ENCODE measurements around the gene CDIPT. TPM values are rescaled to one million over a fixed set of nuclear protein-coding genes. Genes with fewer than 3 reads are reported as not detected.

CDIPT gene
- total and polyA plus RNA-seq, 7 experiments from 2014 or later = 36.5 to 127 (median 77.8) TPM

DNA sequence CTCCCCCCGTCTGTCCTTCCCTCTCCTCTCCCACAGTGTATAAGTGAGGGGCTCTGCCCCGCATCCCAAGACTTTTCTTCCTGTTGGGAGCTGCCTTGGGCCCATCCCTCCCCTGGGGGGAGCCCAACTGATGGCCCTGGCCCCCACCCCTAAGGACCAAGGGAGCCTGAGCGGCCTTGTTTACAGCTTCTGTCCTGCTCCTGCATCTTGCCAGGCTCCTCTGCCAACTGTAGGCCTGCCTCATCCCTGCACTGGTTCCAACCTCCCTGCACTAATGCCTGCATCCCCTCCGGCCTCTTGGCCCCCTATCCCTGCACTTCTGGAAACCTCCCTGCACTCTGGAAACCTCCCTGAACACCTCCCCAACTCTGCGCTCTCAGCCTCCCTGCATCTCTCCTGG, 48.4 kb downstream of the CDIPT start:
- Histone ChIP-seq H3K36me3 (ENCODE audit: control insufficient read depth in 2 of 3, insufficient read depth in 3 of 3, low read length in 3 of 3) (peaks cover 0 to 19% (median 0%) of the 10 kb centered on the region in 3 experiments), H3K4me1 (ENCODE audit: control insufficient read depth in 2 of 2, insufficient read depth in 2 of 2, low read length in 2 of 2) (peaks cover 36 to 50% of the 10 kb centered on the region in 2 donors), H3K4me3 (ENCODE audit: low read length) (peak overlapping the region; percentile 99), H3K9me3 (ENCODE audit: control insufficient read depth in 2 of 3, low read length in 3 of 3) (no peaks in the 10 kb centered on the region), H3K27ac (ENCODE audit: low read depth, low read length) (peak overlapping the region; percentile 92), H3K27me3 (ENCODE audit: control insufficient read depth in 2 of 2, insufficient read depth in 2 of 2, low read length in 2 of 2) (no peaks in the 10 kb centered on the region)
- intact Hi-C loops (cut with micrococcal nuclease) = loop anchor here in 1 of 2 donors (10.0 kb wide), 1 partner anchor 220 kb away; no protein-coding TSS in a partner anchor
- no peak for ATAC-seq
- peak overlapping the region; percentile 85 to 100 (median 96) for H3K4me3 Mint-ChIP-seq
- POLR2A ChIA-PET = interaction anchor here (0.6 to 6.7 kb wide), 9 partner anchors 7 to 251 kb away, joined by 3 to 109 read pairs (median 4); partner anchors contain the start of genes ALDOA and MAZ
- H3K36me3 Mint-ChIP-seq = peaks cover 4 to 29% (median 6%) of the 10 kb centered on the region in 5 donors
- CTCF ChIA-PET = no interaction called here
- H3K27me3 Mint-ChIP-seq = peaks cover 0 to 23% (median 0%) of the 10 kb centered on the region in 5 donors
- H3K9me3 Mint-ChIP-seq = peaks cover 0 to 7% (median 0%) of the 10 kb centered on the region in 11 donors
- no peak for DNase-seq
- peak overlapping the region; percentile 95 to 99 (median 99) for H3K27ac Mint-ChIP-seq
- peaks cover 37 to 77% (median 65%) of the 10 kb centered on the region in 7 donors for H3K4me1 Mint-ChIP-seq

DNA sequence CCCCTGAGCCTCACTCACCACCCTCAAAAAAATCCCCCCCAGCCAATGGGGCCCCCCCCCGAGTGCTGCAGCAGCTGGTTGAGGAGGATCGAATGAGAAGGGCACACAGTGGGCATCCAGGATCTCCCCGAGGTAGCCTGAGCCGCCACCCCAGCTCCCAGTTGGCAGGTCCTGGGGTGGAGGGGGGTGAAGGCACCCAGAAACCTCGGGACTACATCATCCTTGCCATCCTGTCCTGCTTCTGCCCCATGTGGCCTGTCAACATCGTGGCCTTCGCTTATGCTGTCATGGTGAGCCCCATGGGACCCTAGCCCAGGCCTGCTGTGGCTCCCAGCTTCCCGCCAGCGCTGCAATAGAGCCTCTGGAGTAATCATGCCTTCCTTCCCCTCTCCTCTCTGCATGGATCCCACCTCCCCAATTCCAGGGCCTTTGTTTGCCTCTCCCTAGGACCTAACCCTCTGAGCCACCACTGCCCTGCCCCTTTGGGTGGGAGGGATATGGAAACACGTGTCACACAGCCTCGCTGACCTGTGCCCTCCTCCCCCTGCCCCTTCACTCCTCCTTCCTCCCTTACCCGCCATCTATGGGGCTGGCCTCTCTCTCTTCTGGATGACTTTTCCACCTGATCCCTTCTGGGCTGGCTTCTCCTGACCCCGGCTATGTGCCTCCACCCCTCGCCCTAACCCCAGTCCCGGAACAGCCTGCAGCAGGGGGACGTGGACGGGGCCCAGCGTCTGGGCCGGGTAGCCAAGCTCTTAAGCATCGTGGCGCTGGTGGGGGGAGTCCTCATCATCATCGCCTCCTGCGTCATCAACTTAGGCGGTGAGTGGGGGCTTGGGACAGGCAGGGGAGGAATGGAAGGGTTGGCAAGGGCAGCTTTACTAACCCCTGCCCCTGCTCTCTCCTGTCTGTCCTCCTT, 49.1 kb downstream of the CDIPT start:
- peaks cover 0 to 19% (median 4%) of the 10 kb centered on the region in 3 experiments for H3K36me3 ChIP-seq (ENCODE audit: control insufficient read depth in 2 of 3, insufficient read depth in 3 of 3, low read length in 3 of 3)
- peak overlapping the region in 9 of 10 donors; percentile 19 to 100 (median 51) for H3K4me3 Mint-ChIP-seq
- intact Hi-C loops (cut with micrococcal nuclease) = loop anchor here in 1 of 2 donors (10.0 kb wide), 1 partner anchor 219 kb away; no protein-coding TSS in a partner anchor
- peaks cover 0 to 29% (median 5%) of the 10 kb centered on the region in 5 donors for H3K36me3 Mint-ChIP-seq
- H3K27me3 ChIP-seq (ENCODE audit: control insufficient read depth in 2 of 2, insufficient read depth in 2 of 2, low read length in 2 of 2) = no peaks in the 10 kb centered on the region
- no peak overlapping the region for H3K27ac ChIP-seq (ENCODE audit: low read depth, low read length)
- peaks cover 0 to 23% (median 0%) of the 10 kb centered on the region in 5 donors for H3K27me3 Mint-ChIP-seq
- DNase-seq (no peak), ATAC-seq (no peak)
- H3K4me1 ChIP-seq (ENCODE audit: control insufficient read depth in 2 of 2, insufficient read depth in 2 of 2, low read length in 2 of 2) = peaks cover 42 to 51% of the 10 kb centered on the region in 2 donors
- POLR2A ChIA-PET = interaction anchor here (0.6 to 4.0 kb wide), 9 partner anchors 7 to 252 kb away, joined by 3 to 44 read pairs (median 4); partner anchors contain the start of genes ALDOA, MVP and TAOK2
- peaks cover 0 to 7% (median 0%) of the 10 kb centered on the region in 11 donors for H3K9me3 Mint-ChIP-seq
- peak overlapping the region in 5 of 9 donors; percentile 48 to 99 (median 65) for H3K27ac Mint-ChIP-seq
- CTCF ChIA-PET = no interaction called here
- no peak overlapping the region for H3K4me3 ChIP-seq (ENCODE audit: low read length)
- H3K9me3 ChIP-seq (ENCODE audit: control insufficient read depth in 2 of 3, low read length in 3 of 3) = no peaks in the 10 kb centered on the region
- H3K4me1 Mint-ChIP-seq = peaks cover 31 to 75% (median 61%) of the 10 kb centered on the region in 7 donors

DNA sequence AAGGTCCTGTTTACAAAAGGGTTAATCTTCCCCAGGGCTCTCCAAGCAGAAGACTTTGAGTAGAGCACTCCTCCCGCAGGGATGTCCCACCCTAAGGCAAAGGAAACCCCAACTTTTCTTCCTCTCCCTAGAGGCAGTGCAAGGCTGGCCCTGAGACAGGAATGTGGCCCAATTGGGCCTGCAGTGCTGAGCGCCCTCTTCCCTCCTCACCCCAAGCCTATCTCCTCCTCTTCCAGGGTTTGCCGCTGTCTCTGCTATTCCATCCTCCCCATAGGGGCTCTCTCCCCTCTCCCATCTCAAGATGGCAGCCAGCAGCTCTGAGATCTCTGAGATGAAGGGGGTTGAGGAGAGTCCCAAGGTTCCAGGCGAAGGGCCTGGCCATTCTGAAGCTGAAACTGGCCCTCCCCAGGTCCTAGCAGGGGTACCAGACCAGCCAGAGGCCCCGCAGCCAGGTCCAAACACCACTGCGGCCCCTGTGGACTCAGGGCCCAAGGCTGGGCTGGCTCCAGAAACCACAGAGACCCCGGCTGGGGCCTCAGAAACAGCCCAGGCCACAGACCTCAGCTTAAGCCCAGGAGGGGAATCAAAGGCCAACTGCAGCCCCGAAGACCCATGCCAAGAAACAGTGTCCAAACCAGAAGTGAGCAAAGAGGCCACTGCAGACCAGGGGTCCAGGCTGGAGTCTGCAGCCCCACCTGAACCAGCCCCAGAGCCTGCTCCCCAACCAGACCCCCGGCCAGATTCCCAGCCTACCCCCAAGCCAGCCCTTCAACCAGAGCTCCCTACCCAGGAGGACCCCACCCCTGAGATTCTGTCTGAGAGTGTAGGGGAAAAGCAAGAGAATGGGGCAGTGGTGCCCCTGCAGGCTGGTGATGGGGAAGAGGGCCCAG, 50.0 kb downstream of the CDIPT start:
- ATAC-seq = no peak
- H3K9me3 ChIP-seq (ENCODE audit: control insufficient read depth in 2 of 3, low read length in 3 of 3) = no peaks in the 10 kb centered on the region
- Mint-ChIP-seq H3K27me3 (peaks cover 0 to 23% (median 0%) of the 10 kb centered on the region in 5 donors), H3K9me3 (peaks cover 0 to 7% (median 0%) of the 10 kb centered on the region in 11 donors), H3K4me1 (peaks cover 31 to 75% (median 61%) of the 10 kb centered on the region in 7 donors), H3K27ac (peak overlapping the region in 5 of 9 donors; percentile 14 to 80 (median 22)), H3K36me3 (peaks cover 0 to 30% (median 4%) of the 10 kb centered on the region in 5 donors), H3K4me3 (peak overlapping the region; percentile 71 to 96 (median 90))
- no peak for DNase-seq
- intact Hi-C loops (cut with micrococcal nuclease) = loop anchor here in 1 of 2 donors (10.0 kb wide), 1 partner anchor 218 kb away; no protein-coding TSS in a partner anchor
- peaks cover 44 to 50% of the 10 kb centered on the region in 2 donors for H3K4me1 ChIP-seq (ENCODE audit: control insufficient read depth in 2 of 2, insufficient read depth in 2 of 2, low read length in 2 of 2)
- POLR2A ChIA-PET = interaction anchor here (0.9 to 4.0 kb wide), 9 partner anchors 8 to 253 kb away, joined by 3 to 28 read pairs (median 4); partner anchors contain the start of genes ALDOA, KIF22 and MVP
- H3K4me3 ChIP-seq (ENCODE audit: low read length) = no peak overlapping the region
- peaks cover 0 to 16% (median 8%) of the 10 kb centered on the region in 3 experiments for H3K36me3 ChIP-seq (ENCODE audit: control insufficient read depth in 2 of 3, insufficient read depth in 3 of 3, low read length in 3 of 3)
- CTCF ChIA-PET = no interaction called here
- no peaks in the 10 kb centered on the region for H3K27me3 ChIP-seq (ENCODE audit: control insufficient read depth in 2 of 2, insufficient read depth in 2 of 2, low read length in 2 of 2)
- H3K27ac ChIP-seq (ENCODE audit: low read depth, low read length) = no peak overlapping the region

DNA sequence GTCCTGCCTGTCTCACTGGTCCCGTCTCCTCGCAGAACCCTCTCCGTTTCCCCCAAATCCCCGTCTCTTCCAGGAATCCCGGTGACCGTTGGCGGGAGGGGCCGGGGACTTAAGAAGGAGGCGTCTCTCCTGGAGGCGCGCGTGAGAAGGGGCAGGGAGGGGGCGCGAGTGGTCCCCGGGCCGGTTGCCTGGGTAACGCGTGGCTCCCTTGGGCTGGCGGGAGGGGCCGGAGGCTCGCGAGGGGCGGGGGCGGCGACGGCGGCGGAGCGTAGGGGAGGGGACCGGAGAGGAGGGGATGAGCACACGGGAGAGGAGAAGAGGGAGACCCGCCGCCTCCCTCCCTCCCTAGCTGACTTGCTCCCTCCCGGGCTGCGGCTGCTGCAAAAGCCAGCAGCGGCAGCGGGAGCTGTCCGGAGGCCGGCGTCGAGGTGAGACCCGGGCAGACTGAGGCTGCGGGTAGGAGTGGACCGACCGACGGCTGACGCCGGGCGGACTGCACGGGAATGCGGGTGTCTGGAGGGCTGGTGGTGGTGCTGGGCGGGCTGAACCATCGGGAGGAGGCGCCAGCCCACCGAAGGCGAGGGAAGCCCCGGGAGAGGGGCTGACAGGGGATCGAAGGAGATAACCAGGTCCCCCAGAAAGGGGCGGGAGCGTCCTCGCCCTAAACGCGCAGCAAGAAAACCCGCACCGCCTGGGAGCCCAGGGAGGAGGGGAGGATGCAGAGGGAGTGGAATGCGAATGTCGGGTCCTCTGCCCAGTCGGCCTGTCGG, 50.9 kb downstream of the CDIPT start, which contains the start of gene PRRT2:
Gene PRRT2, plus strand, starts transcription at position 298 of the 770 bp plus-strand sequence. CDS start 862 bp downstream, outside the sequence.
- Mint-ChIP-seq H3K27me3 (peaks cover 0 to 25% (median 0%) of the 10 kb centered on the region in 5 donors), H3K9me3 (peaks cover 0 to 7% (median 0%) of the 10 kb centered on the region in 11 donors), H3K4me1 (peaks cover 29 to 73% (median 64%) of the 10 kb centered on the region in 7 donors), H3K4me3 (peak within 1 kb of the TSS; percentile 84 to 96 (median 90)), H3K27ac (peak within 1 kb of the TSS; percentile 72 to 97 (median 90)), H3K36me3 (peaks cover 0 to 32% (median 3%) of the 10 kb centered on the region in 5 donors)
- Histone ChIP-seq H3K27ac (ENCODE audit: low read depth, low read length) (peak within 1 kb of the TSS; percentile 79), H3K4me1 (ENCODE audit: control insufficient read depth in 2 of 2, insufficient read depth in 2 of 2, low read length in 2 of 2) (peaks cover 37 to 46% of the 10 kb centered on the region in 2 donors), H3K4me3 (ENCODE audit: low read length) (peak within 1 kb of the TSS; percentile 80), H3K27me3 (ENCODE audit: control insufficient read depth in 2 of 2, insufficient read depth in 2 of 2, low read length in 2 of 2) (no peaks in the 10 kb centered on the region), H3K9me3 (ENCODE audit: control insufficient read depth in 2 of 3, low read length in 3 of 3) (no peaks in the 10 kb centered on the region), H3K36me3 (ENCODE audit: control insufficient read depth in 2 of 3, insufficient read depth in 3 of 3, low read length in 3 of 3) (peaks cover 0 to 14% (median 8%) of the 10 kb centered on the region in 3 experiments)
- ChIA-PET CTCF (interaction anchor here (1.9 to 3.0 kb wide), 2 partner anchors 36 to 111 kb away, joined by 4 to 13 read pairs; no protein-coding TSS in a partner anchor), POLR2A (interaction anchor here (0.9 to 6.5 kb wide), 7 partner anchors 8 to 110 kb away, joined by 3 to 75 read pairs (median 7); partner anchors contain the start of genes KIF22 and MVP)
- intact Hi-C loops (cut with micrococcal nuclease) = loop anchor here in 1 of 2 donors (10.0 kb wide), 1 partner anchor 217 kb away; no protein-coding TSS in a partner anchor
- DNase-seq = peak in 3 of 9 donors; percentile 21 to 70 (median 59)
- ATAC-seq = no peak

All from naive thymus-derived CD4-positive, alpha-beta T cell (primary cell).